Stimulated activated CD4-positive, alpha-beta T cell treated with anti-CD3 and anti-CD28 coated beads, Interleukin-1b, Interleukin-23, amount 100 ng/mL, for 4 hours (primary cell): ENCODE results near the gene ADCY1.

Source experiments
- DNase-seq, 2 donors: peaks; one replicate each; pipeline ENCODE4 v3.0.0-alpha.2; 2020; ENCODE audit warnings: low read depth in 2 of 2

ADCY1 gene

GRCh38 chr7:45576249-45576929, 2.2 kb downstream of the ADCY1 start:
- DNase-seq = no peak

GRCh38 chr7:45578022-45578421, 3.9 kb downstream of the ADCY1 start:
- no peak for DNase-seq

GRCh38 chr7:45578467-45578866, 4.3 kb downstream of the ADCY1 start:
- no peak for DNase-seq

- no peak for DNase-seq
Observed at GRCh38 chr7:45579391-45579801, 5.2 kb downstream of the ADCY1 start.

- DNase-seq = no peak
Observed at GRCh38 chr7:45580053-45580872, 6.1 kb downstream of the ADCY1 start.

- no peak for DNase-seq
Observed at GRCh38 chr7:45581271-45581780, 7.2 kb downstream of the ADCY1 start.

- DNase-seq = no peak
Observed at GRCh38 chr7:45582136-45582749, 8.1 kb downstream of the ADCY1 start.

- no peak for DNase-seq
Observed at GRCh38 chr7:45582868-45583277, 8.7 kb downstream of the ADCY1 start.

- no peak for DNase-seq
Observed at GRCh38 chr7:45583296-45583695, 9.1 kb downstream of the ADCY1 start.

GRCh38 chr7:45584261-45585210, 10.4 kb downstream of the ADCY1 start:
- DNase-seq = no peak

- DNase-seq = no peak
Observed at GRCh38 chr7:45585628-45586027, 11.5 kb downstream of the ADCY1 start.

- DNase-seq = no peak
Observed at GRCh38 chr7:45586542-45587520, 12.7 kb downstream of the ADCY1 start.

- no peak for DNase-seq
Observed at GRCh38 chr7:45588466-45588865, 14.3 kb downstream of the ADCY1 start.

GRCh38 chr7:45589061-45589460, 14.9 kb downstream of the ADCY1 start:
- DNase-seq = no peak

GRCh38 chr7:45589915-45590678, 15.9 kb downstream of the ADCY1 start:
- DNase-seq = no peak

- DNase-seq = no peak
Observed at GRCh38 chr7:45590679-45591057, 16.5 kb downstream of the ADCY1 start.

- no peak for DNase-seq
Observed at GRCh38 chr7:45591101-45591906, 17.1 kb downstream of the ADCY1 start.

GRCh38 chr7:45592230-45592991, 18.2 kb downstream of the ADCY1 start:
- no peak for DNase-seq
